ENCODE measurements around the gene TRIM65. TPM values are rescaled to one million over a fixed set of nuclear protein-coding genes. Genes with fewer than 3 reads are reported as not detected.

The TRIM65 gene
- total and polyA plus RNA-seq, 2 of the 4 experiments (the other 2 are of a cell fraction), result 7.9 to 10.6 TPM

- TF ChIP-seq MAZ (IDR thresholded peaks at IDR 0.05; ENCODE audit: borderline replicate concordance, low read depth, low read length), result no peak
These were observed 50.6 kb downstream of the TRIM65 start (continued) for GRCh38 chr17:75845933-75846691.

- Histone ChIP-seq H4K5ac (ENCODE audit: low read depth, low read length) (no peak overlapping the region), H2BK20ac (ENCODE audit: low read depth, low read length) (no peak overlapping the region; the same call in 1 of the 2 replicates), H3K9ac (ENCODE audit: low read depth, low read length) (no peak overlapping the region), H3K27me3 (ENCODE audit: control insufficient read depth, insufficient read depth, low read length) (no peaks in the 10 kb centered on the region), H3K4ac (ENCODE audit: low read depth, low read length) (peak overlapping the region; percentile 85), H3K23ac (ENCODE audit: low read depth, low read length) (no peak overlapping the region; the same call in 1 of the 2 replicates), H3K4me3 (ENCODE audit: insufficient read depth, low read depth, low read length) (no peak overlapping the region), H4K8ac (ENCODE audit: low read depth in 2 of 2, low read length in 2 of 2) (peak overlapping the region; percentile 4 to 83; a peak in 3 of 4 replicates), H3K9me3 (ENCODE audit: control insufficient read depth, insufficient read depth, low read length) (no peaks in the 10 kb centered on the region), H2BK15ac (ENCODE audit: low read depth, low read length) (no peak overlapping the region; the same call in 2 of the 3 replicates), H3K18ac (ENCODE audit: low read depth, low read length) (no peak overlapping the region), H3K14ac (replicated peaks; ENCODE audit: low read depth, low read length) (peak overlapping the region; percentile 63), H2AFZ (replicated peaks; ENCODE audit: low read length, poor library complexity) (peak overlapping the region; percentile 88), H2AK9ac (replicated peaks; ENCODE audit: low read depth, low read length, poor library complexity) (peak overlapping the region; percentile 98), H2BK5ac (ENCODE audit: low read depth, low read length, poor library complexity, severe bottlenecking) (peak overlapping the region; percentile 82), H3K9me1 (ENCODE audit: insufficient read depth, low read length) (0 out of 2 replicates have a peak, but pooled peaks cover 4% of the 10 kb centered on the region), H3K4me1 (ENCODE audit: control insufficient read depth, insufficient read depth, low read length) (peaks cover 6% of the 10 kb centered on the region), H3K36me3 (ENCODE audit: control insufficient read depth, insufficient read depth, low read length) (peaks cover 40% of the 10 kb centered on the region), H3K4me2 (ENCODE audit: low read depth, low read length) (no peak overlapping the region), H3K27ac (ENCODE audit: insufficient read depth, low read length) (peak overlapping the region; percentile 26), H3K79me1 (ENCODE audit: low read depth in 1 of 2, low read length in 2 of 2) (0 out of 4 replicates have a peak, but pooled peaks cover 0 to 2% of the 10 kb centered on the region in 2 experiments), H2AK5ac (ENCODE audit: low read depth, low read length) (peak overlapping the region; percentile 86), H4K20me1 (ENCODE audit: insufficient read depth, low read length) (peaks cover 7% of the 10 kb centered on the region), H4K91ac (ENCODE audit: insufficient read depth, low read depth, low read length) (peak overlapping the region; percentile 66), H3K56ac (ENCODE audit: extremely low read depth, insufficient read depth, low read length) (no peak overlapping the region), H2BK120ac (ENCODE audit: low read depth, low read length) (peak overlapping the region; percentile 88)
- intact Hi-C loops (cut with micrococcal nuclease), result no loop called here
- ChIA-PET POLR2A (ENCODE audit: unreplicated experiment) (no interaction called here), CTCF (no interaction called here)
- 48% methylated on average over 10 of the region's 21 CpGs; no CpG with 5 or more reads in 1 of the 2 experiments for WGBS, 2 experiments (ENCODE audit: extremely low coverage in 2 of 2, insufficient read length in 1 of 2)
- DNase-seq (peak; percentile 73), ATAC-seq (ENCODE audit: low read depth) (peak; percentile 95)
- in situ Hi-C loops (cut with MboI; ENCODE audit: low sequenced_read_pairs), result no loop called here
- dilution Hi-C loops (cut with HindIII; ENCODE audit: low sequenced_read_pairs, unreplicated experiment), result no loop called here
- BruUV-seq (replicated peaks), result no TSS peak
- TF ChIP-seq USF2 (IDR thresholded peaks at IDR 0.05; ENCODE audit: low read depth, low read length) (peak; percentile 84), CTCF (conservative IDR thresholded peaks at IDR 0.05; ENCODE audit: low read depth, low read length) (peak; percentile 62), RAD21 (IDR thresholded peaks at IDR 0.05; ENCODE audit: low read length) (peak; percentile 45), FOS (IDR thresholded peaks at IDR 0.05; ENCODE audit: low read depth, low read length) (no peak), RCOR1 (IDR thresholded peaks at IDR 0.05; ENCODE audit: insufficient replicate concordance, low read length) (no peak), CHD1 (IDR thresholded peaks at IDR 0.05; ENCODE audit: low read depth, low read length) (no peak), MAFK (IDR thresholded peaks at IDR 0.05; ENCODE audit: low read depth, low read length) (no peak), CEBPB (IDR thresholded peaks at IDR 0.05; ENCODE audit: low read depth, low read length) (no peak), NFE2L2 (IDR thresholded peaks at IDR 0.05; ENCODE audit: low read depth, low read length) (no peak), POLR2A (IDR thresholded peaks at IDR 0.05; ENCODE audit: low read depth, low read length) (no peak), BHLHE40 (IDR thresholded peaks at IDR 0.05; ENCODE audit: low read depth, low read length) (peak; percentile 85), RFX5 (IDR thresholded peaks at IDR 0.05; ENCODE audit: low read depth, low read length) (no peak), SMC3 (IDR thresholded peaks at IDR 0.05; ENCODE audit: low read depth, low read length) (0 out of 2 replicates have a peak, but pooled peaks have one; percentile 32)
These were observed 51.6 kb downstream of the TRIM65 start for GRCh38 chr17:75845058-75845711.

Measured in IMR-90 (cell line).